HG02571 (cell line): ENCODE data around the gene RCAN2.
A peak's percentile ranks its signal among the peaks of the same experiment; 100 is the strongest.

ENCODE experiments used
- ATAC-seq: cut with Tn5 transposase; IDR thresholded peaks from one replicate; pipeline ENCODE4 v1.9.1; 2021; ENCODE audit warnings: mild to moderate bottlenecking, moderate library complexity; ENCODE audit not compliant: unreplicated experiment

Gene RCAN2

DNA sequence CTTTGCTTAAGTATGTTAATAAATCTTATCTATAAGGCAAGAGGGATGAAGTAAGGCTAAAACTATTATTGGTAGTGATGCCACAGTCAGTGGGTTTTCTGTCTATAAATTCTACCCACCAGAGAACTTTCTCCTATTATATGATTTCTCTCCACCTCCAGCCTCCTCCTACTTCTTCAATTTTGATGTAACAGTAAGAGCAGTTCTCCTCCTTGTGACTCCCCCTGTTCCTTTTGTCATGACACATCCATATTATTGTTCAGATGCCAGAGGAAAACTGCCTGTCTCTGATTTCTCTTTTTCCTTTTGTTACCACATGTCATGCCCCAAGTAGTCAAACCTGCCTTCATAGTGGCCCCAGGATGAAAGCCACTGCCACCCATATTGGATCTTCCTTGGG lies 9.1 kb upstream of the RCAN2 start:
- no peak for ATAC-seq

DNA sequence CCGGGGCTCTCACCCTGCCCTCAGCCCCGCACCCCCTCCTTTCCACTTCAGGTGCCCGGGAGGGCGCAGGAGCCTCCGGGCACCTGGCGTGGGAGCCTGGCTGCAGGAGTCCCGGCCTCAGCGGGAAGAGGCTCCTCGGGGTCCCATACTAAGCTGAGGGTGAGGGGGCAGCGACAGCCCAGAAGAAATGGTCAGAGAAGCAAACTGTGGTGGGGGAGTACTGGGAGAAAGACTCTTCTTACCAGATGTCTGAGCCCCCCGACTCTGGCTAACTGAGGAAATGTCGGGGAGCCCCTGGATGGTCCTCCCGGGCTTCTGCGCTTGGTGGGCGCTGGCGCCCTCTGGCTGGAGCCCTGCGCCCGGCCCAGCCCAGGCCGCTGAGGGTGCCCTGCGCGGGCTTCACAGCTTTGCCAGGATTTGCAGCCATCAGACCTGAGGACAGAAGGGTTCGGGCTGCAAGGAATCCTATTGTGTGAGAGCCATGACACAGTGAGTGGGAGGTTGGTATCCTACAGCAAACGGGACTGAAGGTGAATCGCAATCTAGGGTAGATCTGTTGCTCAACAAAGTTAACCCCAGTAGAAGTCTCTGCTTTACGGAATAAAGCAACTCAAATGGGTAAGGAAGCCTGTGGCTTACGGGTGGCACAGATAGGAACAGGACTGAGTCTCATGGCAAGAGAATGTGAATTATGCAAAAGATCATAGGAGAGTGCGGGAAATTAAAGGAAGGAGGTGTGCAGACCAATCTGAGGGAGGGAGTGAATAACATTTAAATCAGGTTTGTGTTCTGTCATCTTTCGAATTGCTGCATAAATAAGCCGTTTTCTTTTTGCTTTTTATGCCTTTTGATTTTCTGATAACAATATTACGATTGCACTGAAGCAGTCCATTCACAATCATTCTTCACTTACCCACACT lies 639 bp upstream of the RCAN2 start:
- peak; percentile 42 for ATAC-seq

DNA sequence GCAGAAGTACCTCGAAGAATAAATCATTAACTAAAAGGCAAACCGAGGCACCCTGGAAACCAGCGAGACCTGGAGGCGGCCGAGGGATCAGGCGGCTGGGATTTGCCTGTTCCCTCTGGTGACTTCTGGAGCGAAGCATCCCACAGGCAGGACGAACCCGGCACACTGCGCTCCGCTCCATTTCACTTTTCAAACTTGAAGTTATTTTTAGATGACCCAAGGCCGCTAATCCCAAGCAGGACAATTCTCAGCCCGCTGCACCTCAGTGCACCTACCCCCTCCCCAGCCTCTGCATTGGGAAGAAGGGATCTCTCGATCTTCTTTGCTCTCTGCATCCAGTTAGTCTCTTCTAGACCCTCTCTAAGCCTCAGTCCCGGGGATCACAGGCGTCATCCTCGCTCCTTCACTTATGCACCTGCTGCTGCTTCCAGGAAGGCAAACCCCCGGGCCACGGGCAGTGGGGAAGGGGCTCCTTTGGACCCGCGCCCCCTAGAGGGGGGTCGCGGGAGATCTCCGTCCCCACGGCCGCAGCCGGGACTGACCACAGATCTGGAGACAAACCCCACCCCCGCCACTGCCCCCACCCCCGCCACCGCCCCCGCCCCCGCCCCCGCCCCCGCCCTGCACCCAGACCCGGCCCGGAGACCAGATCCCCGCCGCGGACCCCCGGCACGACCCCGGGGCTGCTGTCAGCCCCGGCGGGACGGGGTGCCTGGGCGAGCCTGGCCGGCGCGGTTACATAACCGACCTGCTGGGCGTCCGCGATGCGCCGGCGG lies 636 bp downstream of the RCAN2 start:
- ATAC-seq: no peak

DNA sequence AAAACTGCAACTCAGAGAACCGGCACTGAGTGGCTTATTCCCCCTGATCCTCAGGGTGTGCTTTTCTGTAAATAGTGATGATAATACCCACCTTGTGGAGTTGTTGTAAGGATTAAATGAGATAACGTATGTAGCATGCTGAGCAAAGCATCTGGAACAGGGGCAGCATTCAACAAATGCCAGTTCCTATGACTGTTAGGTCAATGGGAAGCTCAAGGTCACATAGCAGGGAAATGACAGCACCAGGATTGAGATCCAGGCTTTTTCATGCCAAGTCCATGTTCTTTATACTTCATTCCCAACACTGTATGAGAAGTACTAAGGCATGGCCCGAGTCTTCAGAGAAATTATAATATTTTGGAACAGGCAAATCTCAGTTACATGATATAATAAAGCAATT lies 5.1 kb downstream of the RCAN2 start:
- ATAC-seq: no peak

DNA sequence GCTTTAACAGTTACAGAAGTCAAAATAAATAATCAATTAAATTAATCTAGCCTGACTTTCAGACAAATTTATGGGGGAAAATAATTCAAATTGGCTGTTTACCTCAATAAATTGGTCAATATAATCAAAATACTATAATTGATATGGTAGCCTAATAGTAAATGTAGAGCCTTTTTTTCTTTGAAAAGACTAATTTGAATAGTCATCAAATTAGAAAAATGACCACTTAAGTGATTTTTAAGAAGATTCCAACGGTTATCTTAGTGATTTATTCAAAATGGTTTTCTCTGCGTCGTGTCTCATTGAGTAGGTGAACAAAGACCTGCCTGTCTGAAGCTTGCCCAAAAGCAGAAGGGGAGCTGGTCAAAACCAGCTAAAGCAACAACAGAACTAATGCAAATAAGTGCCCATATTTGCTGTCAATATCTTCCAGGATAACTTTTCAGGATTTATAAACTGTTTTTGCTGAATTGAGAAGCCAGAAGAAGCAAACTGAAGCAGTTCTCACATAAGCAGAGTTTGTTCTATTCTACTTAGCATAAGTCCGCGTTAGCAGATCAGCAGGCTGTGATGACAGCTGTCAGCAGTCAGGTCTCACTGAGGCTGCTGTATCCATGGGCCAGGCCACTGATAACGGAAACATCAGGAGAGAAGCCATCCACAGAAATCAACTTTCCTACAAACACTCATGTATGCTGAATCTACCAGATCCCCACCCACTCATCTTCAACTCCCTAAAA lies 7.0 kb downstream of the RCAN2 start:
- ATAC-seq: no peak

DNA sequence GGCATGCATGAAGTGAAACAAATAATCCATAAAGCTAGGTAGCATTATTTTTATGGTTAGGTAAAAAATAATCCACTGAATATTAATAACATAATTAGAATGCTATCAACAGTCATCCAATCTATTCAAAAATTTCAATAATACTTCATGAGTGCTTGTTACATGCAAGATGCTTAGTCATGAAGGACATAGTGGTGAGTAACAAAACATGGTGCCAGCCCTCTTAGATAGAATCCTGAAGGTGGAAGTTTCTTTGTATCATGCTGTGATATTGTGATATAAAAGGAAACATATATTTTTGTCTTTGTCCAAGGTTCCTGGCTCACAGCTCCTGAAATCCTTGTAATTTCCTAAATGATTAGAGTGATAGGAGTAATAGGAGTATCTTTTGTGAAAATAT lies 14.9 kb downstream of the RCAN2 start:
- ATAC-seq: no peak

DNA sequence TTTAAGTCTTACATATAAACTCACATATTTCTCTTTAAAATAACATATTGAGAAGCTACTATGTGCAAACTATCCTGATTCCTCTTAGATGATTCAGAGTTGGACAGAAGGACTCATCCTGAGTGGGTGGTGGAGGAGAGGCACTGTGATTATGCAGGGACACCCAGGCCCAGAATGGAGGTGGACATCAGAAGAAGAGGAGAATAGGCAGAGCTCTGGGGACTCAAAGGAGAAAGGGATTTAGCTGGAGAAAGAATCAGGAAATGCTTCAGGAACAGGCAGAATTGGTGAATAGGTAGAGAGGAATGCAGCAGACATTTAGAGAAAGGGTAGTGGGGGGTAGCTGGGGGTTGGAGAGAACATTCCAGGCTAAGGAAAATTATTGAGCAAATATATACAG lies 17.4 kb downstream of the RCAN2 start:
- ATAC-seq: no peak

DNA sequence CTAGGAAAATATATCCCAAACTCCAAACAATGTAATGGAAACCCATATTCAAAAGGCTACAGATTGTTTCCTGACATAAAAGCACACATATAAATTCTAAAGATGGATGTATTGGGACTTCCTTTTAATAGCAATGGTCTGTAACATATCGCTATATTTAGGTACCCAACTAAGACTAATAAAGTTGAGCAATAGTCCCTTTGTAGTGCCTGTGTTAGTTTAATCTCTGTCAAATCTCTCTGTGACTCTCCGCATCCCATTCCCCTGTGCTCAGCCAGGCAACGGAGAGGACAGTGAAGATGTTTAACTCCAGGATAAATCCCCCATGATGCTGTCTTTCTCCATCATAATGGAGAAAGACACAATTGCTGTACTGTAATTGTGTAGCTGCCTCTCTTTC lies 19.0 kb downstream of the RCAN2 start:
- no peak for ATAC-seq

DNA sequence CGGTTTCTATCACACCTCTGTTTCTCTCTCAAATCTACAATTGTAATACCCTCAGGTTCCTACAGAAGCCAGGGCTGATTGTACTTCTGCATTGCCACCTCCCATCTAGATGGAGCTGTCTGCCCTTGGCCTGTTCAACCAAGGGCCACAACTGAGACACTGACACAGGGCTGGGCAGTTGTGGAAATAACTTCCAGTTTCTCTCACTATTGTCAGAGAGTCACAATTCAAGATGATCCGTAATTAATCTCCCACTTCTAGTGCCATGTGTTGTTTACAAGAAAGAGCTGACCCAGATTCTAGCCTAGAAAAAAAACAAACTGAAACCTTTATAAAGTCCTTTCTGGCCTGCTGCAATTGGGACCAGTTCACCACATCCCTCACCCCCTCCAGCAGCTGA lies 22.2 kb downstream of the RCAN2 start:
- no peak for ATAC-seq

DNA sequence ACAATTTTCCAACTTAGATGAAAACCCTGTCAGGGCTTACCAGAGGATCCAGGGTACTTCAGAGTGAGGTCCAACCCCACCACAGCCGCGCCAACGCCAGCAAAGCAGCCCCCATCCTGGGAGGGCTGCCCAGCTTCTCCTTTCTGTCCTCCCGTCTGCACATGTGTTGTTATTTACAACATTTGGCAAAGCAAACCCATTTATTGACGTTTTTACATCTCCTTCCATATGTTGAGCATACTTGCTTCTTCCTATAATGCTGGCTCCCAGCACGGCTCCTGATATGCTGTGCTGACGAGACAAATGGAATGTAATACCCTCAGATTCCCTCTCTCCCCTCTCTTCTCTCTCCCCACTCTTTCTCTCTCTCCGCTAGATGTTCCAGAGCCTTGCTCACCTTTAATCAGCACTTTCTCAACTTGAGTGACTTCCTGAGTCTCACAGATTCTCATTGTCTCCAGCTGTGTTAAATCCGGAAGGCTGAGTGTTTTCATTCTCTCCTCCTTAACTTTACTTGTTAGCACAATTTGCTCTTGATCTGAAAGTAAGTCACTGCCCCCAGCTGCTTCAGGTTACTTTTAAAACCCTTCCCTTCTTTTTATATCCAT lies 22.7 kb downstream of the RCAN2 start:
- ATAC-seq: no peak

DNA sequence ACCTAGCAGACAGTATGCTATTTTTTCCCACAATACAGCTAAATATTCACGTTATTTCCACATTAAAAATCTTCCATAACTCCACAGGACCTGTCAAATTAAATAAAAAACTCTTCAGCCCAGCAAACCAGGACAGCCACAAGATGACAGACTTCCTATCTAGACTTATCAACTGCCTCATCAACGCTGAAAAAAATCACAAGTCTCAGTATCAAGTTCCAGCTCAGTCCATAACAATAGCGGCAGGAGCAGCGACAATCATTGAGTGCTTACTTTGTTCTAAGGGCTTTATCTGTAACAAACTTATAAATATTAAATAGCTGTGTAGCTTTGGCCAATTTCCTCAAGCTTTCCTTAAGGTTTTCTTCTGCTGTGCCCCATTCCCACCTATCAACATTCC lies 24.7 kb downstream of the RCAN2 start:
- no peak for ATAC-seq

DNA sequence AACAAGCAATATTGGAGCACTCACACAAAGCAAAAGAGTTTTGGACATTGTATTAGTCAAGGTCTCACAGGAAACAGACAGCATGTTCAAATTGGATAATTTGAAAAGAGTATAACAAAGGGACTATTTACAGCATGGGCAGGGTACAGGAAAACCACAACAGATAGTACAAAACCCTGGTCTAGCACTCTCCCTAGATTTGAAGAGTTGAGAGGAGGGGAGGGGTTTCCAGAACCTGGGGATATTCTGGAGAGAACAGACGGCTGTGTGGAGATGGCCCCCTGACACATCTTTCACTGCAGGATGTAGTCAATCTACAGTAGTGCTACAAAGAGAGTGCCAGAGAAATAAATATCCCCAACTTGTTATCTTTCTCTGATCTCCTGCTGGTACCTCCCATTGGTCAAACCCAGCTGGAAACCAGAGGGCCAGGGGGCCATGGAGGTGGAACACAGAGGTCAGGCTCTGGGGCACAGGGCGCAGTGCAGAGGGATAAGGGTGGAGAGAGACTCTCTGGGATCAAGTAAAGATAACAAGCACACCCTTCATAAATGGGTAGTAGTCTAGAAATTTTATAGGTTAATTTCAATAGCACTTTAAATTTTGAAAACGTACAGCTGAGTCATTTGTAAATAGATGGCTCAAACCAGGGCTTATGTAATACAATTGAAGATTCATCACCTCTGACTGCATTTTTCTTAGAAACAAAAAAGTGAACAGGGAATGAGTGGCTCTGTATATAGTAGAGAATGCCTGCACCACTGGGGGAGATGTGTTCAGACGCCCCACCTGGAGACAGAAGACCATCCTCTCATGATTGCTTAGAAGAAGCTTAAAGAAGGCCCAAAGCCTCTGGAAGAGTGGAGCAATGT lies 25.7 kb downstream of the RCAN2 start:
- ATAC-seq: no peak

DNA sequence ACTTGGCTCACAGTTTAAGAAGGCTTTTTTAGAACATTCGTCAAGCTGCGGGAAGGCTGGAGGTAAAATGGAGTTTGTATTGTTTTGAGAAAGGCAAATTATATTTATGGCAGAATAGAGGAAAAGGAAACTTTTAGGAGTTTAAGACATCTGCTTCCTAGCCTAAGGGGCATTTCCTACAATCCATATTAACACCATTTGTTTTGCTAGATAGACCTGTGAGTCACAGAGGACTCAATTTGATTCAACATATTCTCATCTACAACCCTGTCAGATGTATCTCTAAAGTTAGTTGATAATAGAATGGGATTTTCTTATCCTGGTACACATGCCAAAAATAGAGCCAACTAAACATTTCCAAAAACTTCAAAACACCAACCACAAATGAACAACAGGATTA lies 35.0 kb downstream of the RCAN2 start:
- ATAC-seq: no peak

DNA sequence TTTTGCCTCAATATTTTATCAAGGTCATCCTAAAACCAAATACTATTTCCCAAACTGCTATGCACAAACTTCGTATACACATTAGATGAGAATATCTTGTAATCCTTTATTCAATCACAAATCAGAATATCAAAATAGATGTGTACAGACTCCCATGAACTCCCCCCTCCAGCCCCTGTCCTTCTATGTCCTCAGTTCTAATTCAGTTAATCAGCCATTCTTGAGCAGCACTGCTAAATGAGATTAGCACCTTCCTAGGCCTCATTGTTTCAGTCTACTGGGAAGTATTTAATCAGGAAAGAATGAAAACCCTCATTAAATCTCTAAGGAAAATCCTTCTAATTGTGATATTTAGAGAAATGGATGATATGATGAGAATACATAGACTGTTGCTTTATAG lies 36.6 kb downstream of the RCAN2 start:
- ATAC-seq: no peak

DNA sequence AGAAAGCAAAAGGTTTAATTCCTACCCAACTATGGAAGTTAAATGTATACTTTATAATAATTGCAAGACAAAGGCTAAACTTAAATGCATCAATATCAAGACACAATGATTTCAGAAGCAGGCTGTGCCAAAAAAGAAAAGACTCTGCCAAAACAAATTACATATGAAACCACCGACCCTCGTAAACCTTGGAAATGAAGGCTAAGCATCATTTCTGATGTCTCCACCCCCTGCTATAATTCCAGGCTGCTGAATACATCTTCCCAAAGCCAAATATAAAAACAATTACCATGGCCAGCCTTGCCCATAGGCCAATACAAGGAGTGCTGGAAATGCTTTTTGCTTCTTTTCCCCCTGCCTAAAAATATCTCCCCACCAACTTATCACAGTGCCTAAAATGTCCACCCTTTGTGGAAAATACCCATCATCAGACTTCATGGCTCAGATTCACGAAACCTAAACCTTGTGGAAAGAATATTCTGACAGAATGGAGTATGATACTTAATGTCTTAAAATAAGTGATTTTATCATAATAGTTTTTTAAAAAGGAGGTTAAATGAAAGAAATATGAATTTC lies 37.4 kb downstream of the RCAN2 start:
- no peak for ATAC-seq

DNA sequence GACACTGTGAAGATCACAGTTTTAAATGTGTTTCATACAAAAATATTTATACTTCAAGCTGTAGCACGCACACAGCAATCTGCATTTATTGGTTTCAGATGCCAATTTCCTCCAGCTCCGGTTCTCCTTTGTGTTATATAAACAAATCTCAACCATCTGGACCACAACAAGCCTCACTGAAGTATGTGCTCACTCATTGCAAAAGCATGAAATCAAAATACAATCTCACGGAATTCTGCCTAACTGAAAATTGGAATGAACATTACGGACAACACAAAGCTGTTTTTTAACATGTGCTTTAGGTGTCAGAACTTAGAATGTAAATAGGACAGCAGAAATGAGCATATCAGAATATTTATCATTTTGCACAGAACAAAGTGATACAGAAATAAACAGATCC lies 38.0 kb downstream of the RCAN2 start:
- no peak for ATAC-seq

DNA sequence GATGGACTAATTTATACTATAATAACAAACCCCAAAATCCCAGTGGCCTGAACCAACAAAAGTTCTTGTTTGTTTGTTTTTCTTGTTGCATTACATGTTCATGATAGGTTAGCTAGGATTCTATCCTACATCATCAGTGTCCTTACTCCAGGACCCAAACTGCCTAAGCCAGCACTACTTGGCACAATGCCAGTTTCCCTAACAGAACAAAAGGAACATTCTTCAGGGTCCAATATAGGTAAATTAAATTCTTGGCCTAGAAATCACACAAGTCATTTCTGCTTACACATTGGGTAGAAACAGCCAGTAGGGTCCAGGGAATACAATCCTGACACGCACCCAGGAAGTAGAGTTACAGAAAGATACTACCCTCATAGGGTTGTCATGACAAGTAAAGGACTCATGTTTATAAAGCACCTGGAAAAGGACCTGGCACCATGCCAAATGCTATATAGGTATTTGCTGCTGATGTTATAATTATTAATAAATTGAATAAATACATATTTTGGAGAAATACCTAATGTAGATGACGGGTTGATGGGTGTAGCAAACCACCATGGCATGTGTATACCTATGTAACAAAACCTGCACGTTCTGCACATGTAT lies 38.8 kb downstream of the RCAN2 start:
- ATAC-seq: no peak

DNA sequence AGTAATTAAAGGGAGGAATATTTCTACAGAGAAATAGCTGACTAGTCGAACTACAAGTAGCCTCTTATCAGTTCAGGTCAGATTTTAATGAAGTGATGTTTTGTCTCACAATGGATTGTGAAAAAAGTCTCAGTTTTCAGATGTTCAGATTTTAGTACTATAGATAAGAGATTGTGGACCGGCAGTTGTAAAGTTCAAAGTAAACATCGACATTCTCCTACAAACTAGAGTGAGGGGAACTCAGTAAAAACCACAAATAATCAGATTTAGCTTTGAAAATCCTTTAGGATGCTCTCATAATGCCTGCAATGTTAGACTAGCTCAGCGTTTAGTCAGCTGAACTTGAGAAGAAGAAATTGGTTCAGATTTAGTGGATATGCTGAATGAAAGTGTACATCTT lies 39.9 kb downstream of the RCAN2 start:
- ATAC-seq: no peak

DNA sequence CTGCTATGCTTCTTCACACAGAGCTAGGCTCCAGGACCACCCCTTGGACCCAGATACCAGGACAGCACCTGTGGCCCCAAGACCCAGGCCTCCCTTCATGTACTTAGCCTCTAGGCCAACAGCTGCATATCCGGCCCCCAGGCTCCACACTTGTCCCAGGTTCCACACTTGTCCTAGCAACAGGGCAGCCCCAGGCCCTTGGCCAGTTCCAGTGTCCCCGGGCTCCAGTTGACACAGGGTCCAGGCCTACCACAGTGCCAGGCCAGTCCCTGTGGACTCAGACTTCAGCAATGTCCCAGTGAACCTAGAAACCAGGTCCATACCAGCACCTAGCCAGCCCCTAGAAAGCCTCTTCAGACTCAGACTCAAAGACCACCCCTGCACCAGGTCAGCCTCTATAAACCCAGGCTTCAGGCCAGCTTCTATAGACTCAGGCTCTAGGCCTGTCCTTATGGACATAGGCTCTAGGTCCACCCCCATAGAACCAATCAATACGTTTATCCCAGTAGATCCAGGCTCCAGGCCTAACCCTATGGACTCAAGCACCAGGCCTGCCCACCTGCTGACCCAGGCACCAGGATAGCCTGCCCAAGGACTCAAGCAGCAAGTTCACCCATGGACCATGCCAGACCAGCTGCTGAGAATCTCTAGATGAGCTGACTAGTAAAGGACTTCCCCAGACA lies 46.3 kb downstream of the RCAN2 start:
- ATAC-seq: no peak
